Hair follicular keratinocyte (primary cell): ENCODE measurements around the gene DEPDC4. TPM values are rescaled to one million over a fixed set of nuclear protein-coding genes. Genes with fewer than 3 reads are reported as not detected.

Experiments
- total RNA-seq: library from RNA; depleted of rRNA; stranded (reverse); fragments of >200 nt; gene quantifications from 2 replicates; pipeline ENCODE4 v1.2.3, GENCODE V29; 2015

DEPDC4 gene
- total RNA-seq = 0.62 and 2.3 TPM in 2 replicates

DNA sequence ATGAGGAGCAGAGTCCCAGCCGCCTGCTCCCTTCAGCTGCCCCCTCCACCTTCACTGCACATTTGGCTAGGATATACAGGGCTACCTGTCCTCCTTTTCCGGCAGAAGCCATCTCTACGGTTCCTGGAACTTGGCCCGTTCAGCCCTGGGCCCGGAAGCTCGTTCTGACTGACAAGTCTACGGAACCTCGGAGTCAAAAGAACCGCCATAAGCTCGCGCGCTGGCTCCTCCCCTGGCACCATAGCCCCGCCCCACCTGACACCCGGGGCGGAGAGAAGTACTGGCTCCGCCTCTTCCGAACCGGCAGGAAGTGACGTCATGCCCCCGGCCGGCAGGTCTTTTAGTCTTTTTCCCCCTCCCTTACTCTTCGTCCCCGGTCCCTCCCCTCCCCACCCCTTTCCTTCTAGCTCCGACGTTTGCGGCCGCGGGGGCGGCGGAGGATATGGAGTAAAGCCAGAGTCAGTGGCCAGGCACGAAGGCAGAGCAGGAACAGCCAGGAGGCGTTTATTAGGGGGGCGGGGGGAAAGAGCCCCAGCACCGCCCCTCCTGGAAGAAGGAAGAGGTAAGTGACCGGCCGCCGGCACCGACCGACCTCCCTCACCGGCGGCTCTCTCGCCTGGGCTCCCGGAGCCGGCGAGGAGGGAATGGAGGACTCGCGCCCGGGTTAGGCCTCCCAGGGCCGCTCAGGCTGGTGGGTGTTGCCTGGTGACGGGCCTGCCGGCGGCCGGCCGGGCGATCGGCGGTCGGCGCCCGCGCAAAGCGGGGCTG lies at the start of gene DEPDC4, which contains the start of gene SCYL2:
DEPDC4 (minus strand) TSS at position 245 of the 768 bp plus-strand sequence; CDS start at position 242, 3 bp downstream.
SCYL2 (plus strand) TSS at position 343 of the 768 bp plus-strand sequence. CDS start 15,794 bp downstream, outside the sequence.

DNA sequence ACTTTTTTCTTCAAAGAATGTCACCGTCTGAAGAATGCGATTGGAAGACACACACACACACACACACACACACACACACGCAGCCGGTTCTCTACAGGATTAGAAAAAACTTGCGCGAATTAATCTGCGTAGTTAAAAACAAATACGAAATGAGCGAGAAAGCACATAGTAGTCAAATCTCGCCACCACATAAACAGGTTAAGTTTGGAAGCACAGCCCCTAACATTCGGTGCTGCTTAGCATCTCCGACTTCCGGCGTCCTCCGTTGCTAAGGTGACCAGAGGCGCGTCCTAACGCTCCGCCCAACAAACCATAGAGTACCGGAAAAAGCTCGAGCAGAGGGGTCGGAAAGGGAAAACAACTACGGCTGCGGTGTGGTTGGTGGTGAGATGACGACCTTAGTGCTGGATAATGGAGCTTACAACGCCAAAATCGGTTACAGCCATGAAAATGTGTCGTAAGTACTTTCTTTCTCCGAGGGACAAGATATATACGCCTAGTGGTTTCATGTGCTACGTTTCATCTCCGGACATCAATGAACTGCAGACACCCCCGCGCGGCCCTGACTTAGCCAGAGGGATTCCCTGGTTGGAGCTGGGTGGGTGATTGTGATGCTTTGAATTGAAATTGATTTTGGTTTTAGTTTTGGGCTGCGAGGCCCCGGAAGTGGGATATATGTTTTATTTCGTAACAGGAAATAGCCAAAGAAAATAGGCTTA lies 66.3 kb downstream of the DEPDC4 start, which contains the start of gene ACTR6:
ACTR6 (plus strand) TSS at position 353 of the 719 bp plus-strand sequence; CDS start at position 390, 37 bp downstream.

Other genes with a start within 250 kb of the DEPDC4 start
- 9.2 and 10.4 TPM in 2 replicates for gene BLTP3B, start 124.2 kb downstream of the DEPDC4 start, total RNA-seq
- gene ACTR6, start 66.3 kb downstream of the DEPDC4 start, total RNA-seq = 17.6 and 19.8 TPM in 2 replicates
- gene SCYL2, start 98 bp upstream of the DEPDC4 start, total RNA-seq = 23.2 and 27.3 TPM in 2 replicates
- gene SLC17A8, start 90.0 kb upstream of the DEPDC4 start, total RNA-seq = not detected in 2 replicates
- gene NR1H4, start 206.8 kb upstream of the DEPDC4 start, total RNA-seq = not detected in 2 replicates